ENCODE results near the gene NEK5.
"Not testable (repeated sequence)": the region's sequence is repeated elsewhere in the genome, so short reads cannot be mapped to it uniquely, and the experiment has no call there.

The NEK5 gene

DNA sequence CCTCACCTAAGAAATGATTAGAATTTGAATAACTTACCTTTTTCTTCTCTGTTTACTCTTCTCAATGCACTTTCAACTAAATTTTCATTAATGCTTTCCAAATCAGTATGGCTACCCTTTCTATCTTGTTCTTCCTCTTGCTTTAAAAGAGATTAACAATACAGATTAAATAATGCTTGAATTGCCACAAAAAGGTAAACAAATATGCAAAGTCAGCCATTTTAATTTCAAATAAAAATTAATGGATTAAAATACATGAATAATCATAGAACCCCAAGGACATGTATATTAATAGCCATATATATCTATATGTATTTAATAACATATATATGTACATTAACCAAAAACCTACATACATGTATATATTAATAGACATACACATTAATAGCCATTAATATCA is 7.9 kb upstream of the NEK5 start:
- DNase-seq = no peak

DNA sequence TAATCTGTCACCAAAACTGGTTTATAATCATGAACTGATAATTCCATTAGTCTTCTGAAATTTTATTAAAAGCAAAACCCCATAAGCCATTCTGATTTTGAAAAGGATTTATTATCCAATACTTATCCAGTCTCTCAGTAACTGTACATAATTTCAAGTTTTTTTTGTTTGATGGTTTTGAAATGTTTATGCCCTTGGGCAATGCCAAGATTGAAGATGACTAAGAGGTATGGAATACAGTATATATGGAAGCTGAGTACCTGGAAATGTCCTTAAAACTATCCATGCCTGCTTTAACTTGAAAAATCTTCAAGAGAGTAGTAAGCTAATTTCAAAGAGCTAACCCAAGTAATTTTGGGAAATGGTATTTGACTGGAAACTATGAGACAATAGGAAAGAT is 1.8 kb upstream of the NEK5 start:
- DNase-seq = no peak

DNA sequence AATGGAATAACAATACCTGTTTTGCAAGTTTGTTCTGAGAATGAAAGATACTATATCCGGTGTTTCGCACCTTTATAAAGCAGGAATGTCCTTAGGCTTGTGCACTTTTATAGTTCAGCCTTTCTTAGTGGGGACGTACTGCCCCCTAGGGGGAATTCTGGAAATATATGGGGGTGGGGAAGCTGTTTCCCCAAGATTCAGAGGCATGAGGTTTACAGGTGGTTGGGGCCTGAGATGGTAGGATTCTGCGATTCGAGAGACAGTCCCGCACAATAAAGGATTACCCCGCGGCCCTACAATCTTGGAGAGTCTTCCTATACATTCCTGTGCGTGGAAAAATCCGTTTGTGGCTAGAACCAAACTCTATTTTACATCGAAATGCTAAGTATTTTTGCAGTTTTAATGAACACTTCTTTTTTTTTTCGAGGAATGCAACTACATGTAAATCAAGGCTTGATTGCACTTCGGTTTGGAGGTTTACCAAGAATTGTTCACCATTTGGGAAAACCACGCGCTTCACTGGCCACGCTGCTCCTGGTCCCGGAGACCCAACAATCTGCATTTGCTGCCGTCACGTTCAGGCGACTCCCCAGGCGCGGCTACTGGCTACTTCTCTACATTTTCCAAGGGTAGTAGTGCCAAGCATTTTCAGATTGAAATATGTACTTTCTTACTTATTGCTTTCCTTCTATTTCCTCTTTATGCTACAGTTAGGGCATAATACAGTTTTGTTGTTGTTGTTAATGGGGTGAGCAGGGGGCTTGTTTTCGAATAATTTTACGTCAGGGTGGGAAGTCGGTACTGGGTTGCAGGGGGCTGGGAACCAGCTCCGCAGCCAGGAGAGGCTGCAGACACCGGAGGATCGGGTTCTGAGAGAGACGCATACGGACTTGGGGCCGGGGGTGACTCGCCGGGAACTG is 830 bp downstream of the NEK5 start:
- DNase-seq = peak; percentile 70

DNA sequence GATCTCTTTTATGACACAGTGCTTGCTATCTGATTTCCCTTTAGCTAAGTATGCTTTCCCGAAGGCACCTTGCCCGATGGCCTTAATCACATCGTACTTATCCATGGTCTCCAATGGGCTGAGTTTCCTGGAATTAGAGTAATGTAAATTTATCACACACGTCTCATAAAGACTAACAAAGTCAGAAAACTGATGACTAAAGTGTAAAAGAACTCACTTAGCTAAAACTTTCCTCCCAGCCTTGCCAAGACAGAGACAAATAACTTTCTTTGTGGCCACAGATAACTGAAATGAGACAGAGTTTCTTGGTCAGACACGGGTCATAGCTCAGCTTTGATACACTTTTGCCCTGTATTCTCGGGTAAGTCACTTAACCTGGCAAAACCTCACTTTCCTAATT is 1.5 kb downstream of the NEK5 start:
- no peak for DNase-seq

DNA sequence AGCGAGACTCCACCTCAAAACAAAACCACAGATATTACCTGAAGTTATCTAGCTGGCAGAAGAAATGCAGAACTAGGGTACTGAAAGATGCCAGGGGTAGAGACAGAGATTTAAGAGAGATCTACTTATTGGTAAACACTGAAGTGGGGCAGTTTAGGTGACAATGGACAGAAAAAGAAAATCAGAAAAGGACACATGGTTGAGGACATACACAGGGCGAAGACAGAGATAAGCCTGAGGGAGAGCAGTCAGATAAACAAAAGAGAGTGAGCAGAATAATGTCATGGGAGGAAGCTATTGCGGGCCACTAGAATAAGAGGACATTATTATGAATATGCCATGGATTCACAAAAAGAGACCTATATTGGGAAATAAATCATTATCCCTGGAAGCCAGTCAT is 3.3 kb downstream of the NEK5 start:
- DNase-seq = no peak

DNA sequence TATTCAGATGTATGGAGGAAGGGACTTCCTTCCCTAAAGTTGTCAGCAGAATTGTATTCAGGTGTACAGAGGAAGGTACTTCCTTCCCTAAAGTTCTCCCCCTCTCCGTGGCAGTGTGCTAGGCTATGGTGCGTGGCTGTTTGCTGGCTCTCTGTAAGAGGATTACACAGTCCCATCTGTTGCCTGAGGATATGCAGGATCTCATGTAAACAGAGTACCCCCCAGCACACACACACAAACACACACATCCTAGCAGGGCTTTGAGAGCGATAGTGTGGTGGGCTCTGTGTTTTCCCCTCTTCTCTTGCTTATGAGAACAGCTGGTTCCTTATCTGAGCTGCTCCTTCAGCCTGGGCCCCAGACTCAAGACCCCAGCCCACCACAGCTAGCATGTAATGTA is 10.3 kb downstream of the NEK5 start:
- DNase-seq = no peak

DNA sequence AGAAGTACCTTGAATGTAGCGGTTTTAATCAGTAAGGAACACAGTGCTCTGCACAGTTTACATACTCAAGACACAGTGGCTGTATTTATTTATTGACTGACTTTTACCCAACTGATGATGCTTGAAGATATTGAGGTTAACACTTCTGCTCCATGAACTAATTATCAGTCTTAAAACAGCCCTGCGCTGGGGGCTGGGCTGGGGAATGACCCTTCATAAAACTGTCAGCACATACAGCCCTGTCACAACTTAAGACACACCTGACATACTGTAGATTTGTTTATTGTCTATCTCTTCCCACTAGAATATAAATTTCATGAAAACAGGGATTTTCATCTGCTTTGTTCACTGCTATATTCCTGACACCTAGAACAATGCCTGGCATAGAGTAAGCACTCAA is 10.8 kb downstream of the NEK5 start:
- DNase-seq = no peak

DNA sequence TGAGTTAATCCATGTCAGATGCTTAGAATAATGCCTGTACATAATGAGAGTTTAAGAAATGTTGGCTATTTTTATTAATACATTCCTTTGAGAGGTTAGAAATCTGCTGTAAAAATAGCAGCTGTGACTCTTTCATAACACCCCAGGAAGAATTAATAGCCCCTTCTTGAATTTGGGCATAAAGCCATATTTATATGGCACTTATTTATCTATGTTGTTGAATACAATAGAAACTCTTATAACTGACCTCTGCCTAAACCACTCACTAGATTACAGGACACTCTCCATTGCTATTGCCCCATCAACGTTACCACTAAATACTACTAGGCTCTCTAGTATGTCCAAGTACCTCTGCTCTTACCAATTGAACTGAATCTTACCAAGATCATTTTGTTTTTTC is 16.3 kb downstream of the NEK5 start:
- no peak for DNase-seq

DNA sequence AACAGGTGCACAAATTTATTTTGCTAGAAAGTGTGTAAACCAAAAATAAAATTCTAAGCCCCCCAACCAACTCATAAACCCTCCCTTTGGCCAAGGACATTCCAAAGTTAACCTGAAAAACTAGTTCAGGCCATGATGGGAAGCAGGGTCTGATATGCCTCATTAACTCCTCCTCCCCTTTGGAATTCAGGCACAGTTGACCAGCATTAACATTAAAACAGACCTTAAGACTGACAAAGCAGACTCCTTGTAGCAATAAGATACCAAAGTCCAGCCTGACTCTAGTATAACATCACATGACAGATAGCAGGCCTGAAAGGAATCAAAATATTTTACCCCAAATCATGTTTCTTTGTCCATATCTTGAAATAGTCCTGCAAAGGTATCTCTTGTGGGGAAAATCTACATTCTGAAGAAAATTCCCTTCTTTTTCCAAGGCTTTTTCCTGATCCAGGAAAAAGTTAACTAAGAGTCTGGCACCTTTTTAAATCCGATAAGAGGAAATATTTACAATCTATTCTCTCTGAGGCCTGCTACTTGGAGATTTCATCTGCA is 19.7 kb downstream of the NEK5 start:
- DNase-seq = no peak

DNA sequence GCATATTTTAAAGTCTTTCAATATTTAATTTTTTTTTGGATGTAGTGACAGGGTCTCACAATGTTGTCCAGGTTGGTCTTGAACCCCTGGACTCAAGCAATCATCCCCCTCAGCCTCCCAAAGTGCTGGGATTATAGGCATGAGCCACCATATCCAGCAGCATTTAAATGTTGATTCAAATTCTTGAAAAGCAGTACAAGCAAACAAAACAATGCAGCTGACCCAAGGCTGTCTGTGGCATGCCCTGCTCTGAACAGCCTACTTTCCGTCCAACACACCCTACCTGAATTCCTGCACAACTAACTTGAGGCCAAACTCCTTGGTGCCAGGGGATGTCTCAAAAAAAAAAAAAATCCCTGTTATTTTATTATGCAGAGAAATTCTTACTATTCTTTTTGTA is 23.0 kb downstream of the NEK5 start:
- DNase-seq = no peak

DNA sequence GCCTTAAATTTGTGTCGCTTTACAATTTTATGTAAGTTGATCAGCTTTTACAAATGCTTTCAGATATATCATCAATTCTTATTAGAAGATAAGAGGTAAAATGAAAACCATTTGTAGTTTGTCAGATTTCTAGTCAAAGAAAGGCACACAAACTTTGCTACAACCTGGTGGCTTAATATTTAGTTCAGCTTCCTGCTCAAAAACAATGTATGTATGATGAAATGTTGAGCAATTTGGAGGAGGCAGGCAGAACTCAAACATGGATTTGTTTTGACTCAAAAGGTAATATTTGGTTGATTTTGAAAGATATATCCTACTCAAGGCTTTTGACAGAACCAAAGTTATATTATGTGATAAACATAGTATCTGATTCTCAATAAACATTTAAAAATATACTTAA is 24.2 kb downstream of the NEK5 start:
- no peak for DNase-seq

DNA sequence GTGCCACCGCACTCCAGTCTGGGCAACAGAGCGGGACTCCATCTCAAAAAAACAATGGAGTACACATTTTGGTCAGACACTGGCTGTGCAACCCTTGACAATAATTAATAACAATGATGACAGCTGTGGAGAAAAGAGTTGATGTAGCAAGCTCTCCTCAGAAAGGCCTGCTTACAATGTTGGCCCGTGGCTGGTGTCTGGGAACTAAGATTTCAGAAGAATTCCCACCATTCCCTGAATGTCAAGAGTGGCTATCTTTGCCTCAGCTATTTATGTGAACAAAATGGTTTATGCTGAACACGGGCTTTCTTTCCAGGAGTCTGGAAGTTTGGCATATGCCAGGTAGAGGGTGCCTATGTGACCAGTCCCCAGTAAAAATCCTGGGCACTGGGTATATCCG is 25.5 kb downstream of the NEK5 start:
- DNase-seq = no peak

DNA sequence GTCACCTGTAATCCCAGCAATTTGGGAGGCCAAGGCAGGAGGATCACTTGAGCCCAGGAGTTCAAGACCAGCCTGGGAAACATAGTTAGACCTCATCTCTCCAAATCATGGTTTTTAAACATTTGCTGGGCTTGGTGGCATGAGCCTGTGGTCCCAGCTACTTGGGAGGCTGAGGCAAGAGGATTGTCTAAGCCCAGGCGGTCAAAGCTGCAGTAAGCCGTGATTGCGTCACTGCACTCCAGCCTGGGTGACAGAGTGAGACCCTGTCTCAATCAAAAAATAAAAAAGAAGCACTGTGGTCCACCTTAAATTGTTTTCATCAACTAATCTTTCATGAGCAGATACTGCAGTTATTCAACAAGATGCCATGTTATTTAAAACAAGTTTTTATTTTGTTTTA is 26.4 kb downstream of the NEK5 start:
- DNase-seq = not testable (repeated sequence)

DNA sequence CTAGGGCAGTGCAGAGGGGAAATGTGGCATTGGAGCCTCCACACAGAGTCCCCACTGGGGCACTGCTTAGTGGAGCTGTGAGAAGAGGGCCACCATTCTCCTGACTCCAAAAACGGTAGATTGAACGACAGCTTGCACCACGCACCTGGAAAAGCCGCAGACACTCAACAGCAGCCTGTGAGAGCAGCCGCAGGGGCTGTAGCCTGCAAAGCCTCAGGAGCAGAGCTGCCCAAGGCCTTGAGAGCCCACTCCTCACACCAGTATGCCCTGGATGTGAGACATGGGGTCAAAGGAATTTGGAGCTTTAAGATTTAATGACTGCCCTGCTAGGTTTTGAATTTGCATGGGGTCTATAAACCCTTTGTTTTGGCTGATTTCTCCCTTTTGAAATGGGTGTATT is 31.7 kb downstream of the NEK5 start:
- DNase-seq = no peak

DNA sequence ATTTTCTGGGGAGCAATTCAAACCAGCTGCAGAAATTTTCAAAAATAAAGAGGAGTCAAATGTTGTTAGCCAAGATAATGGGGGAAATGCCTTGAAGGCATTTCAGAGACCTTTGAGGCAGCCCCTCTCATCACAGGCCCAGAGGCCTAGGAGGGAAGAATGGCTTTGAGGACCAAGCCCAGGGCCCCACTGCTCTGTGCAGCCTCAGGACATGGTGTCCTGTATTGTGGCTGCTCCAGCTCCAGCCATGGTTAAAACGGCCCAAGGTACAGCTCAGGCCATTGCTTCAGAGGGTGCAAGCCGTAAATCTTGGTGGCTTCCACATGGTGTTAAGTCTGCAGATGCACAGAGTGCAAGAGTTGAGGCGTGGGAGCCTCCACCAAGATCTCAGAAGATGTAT is 32.1 kb downstream of the NEK5 start:
- no peak for DNase-seq

DNA sequence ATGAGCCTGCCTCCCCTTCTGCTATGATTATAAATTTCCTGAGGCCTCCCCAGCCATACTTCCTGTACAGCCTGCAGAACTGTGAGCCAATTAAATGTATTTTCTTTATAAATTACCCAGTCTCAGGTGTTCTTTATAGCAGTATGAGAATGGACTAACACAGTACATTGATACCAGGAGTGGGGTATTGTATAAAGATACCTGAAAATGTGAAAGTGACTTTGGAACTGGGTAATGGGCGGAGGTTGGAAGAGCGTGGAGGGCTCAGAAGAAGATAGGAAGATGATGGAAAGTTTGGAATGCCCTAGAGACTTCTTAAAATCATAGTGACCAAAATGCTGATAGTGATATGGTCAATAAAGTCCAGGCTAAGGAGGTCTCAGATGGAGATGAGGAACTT is 32.8 kb downstream of the NEK5 start:
- DNase-seq = no peak

DNA sequence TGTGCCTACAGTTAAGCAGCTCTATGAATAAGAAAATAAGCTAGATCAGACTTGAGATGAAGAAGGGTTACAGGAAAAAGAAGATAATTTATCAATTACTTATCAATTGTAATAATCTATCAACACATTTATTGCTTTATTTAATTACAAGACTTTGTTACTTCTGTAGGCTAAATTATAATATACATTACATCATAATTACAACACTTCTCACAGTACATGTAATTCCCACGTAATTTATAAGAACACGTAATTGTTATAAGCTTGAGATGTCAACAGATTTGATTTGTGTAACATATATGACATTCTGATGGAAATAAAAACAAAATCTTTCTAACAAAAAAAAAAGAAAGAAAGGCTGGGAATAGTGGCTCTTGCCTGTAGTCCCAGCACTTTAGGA is 36.8 kb downstream of the NEK5 start:
- DNase-seq = no peak

DNA sequence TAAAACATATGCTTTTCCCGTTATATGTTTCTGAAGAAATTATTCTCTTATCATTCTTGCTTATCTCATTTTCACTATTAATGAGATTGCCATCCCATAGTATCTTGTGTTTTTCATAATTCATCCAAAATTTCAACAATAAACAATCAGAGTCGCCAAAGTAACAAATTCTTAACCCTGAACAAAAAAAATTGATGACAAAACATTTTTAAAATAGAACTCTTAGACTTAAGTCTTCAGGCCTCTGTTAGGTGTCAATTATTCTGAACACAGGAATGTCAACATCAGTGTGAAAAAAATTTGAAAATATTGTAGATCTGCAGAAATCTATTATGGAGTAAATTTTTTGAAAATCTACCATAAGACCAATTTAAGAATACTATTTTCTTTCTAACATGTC is 37.4 kb downstream of the NEK5 start:
- DNase-seq = no peak

DNA sequence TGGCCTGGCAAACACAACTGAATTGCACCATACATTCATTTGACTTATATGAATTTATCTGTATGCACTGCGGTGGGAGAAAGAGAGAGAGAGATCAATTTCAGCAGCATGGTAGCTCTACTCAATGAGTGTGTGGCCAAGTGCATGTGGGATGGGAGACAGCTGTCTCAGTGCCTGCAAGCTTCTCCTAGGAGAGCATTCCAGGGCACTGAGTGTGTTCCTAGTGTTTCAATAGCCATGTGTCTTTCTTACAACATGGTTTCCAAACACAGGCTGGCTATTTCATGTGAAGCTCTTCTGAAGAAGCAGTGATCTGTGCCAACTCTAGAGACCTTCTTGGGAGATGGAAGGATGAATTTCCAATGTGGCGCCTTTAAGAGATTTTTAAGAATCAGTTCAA is 43.5 kb downstream of the NEK5 start:
- DNase-seq = no peak

DNA sequence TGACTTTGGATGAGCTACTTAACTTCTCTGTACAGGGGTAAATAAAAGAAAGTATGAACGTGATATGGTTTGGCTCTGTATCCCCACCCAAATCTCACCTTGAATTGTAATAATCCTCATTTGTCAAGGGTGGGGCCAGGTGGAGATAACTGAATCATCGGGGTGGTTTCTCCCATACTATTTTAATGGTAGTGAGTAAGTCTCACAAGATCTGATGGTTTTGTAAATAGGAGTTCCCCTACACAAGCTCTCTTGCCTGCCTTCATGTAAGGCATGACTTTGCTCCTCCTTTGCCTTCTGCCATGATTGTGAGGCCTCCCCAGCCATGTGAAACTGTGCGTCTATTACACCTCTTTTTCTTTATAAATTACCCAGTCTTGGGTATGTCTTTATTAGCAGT is 43.9 kb downstream of the NEK5 start:
- not testable (repeated sequence) for DNase-seq

DNA sequence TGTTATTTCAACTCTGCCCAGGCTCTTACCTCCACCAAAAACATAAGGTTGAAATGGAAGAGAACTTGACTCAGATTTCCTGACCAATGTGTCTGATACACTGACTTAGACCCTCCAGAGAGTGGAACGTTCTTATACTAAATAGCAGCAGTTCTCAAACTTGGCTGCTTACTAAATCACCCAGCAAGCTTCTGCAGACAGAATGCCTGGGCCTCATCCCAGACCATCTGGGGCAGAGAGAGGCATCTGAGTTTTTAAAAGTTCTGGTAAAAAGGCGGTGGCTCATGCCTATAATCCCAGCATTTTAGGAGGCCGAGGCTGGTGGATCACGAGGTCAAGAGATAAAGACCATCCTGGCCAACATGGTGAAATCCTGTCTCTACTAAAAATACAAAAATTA is 46.3 kb downstream of the NEK5 start:
- no peak for DNase-seq

DNA sequence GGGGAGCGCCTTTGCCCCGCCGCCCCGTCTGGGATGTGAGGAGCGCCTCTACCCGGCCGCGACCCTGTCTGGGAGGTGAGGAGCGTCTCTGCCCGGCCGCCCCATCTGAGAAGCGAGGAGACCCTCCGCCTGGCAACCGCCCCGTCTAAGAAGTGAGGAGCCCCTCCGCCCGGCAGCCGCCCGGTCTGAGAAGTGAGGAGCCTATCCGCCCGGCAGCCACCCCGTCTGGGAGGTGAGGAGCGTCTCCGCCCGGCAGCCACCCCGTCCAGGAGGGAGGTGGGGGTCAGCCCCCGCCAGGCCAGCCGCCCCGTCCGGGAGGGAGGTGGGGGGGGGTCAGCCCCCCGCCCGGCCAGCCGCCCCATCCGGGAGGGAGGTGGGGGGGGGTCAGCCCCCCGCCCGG is 49.0 kb downstream of the NEK5 start:
- DNase-seq = not testable (repeated sequence)

DNA sequence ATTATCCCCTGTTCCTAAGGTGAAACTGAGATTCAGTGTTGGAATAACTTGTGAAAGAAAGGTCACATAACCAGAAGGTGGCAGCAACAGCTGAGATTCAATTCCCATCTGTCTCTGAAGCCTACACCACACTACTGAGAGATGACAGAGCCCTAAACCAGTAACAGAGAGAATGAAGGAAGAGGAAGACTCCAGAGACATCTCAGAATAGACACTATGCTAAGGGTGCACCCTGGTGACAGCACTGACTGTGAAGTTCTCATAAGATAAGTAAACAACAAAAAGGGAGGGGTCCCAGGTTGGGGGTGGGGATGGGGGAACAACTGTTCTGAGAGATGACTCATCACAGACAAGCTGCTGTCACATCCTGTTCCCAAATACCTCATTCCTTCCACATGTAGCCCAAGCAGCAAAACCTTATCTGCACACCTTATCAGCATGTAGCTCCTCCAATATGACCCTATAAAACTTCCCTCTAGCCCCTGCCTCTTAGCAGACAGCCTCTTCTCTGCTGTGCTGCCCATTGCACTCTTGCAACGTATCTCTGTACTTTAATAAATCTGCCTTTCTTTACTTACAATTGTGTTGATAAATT is 57.8 kb downstream of the NEK5 start:
- DNase-seq = peak; percentile 13

DNA sequence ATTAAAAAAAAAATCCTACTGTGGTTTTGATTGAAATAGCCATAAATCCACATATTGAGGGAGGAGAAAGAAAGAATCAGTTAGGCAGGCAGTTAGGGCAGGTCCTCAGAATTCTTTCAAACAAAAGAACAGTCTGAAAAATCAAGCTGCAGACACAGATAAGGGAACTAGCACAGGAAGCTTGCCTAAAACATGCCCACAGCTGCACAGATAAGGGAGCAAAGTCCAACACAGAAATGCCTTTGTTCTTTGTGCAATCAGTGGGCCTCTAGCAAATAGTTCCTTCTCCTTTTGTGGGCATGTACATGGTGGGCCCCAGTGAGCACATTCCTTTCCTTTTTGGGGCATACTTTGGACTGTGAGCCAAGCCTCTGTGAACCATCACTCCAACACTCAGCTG is 61.6 kb downstream of the NEK5 start:
- no peak for DNase-seq

DNA sequence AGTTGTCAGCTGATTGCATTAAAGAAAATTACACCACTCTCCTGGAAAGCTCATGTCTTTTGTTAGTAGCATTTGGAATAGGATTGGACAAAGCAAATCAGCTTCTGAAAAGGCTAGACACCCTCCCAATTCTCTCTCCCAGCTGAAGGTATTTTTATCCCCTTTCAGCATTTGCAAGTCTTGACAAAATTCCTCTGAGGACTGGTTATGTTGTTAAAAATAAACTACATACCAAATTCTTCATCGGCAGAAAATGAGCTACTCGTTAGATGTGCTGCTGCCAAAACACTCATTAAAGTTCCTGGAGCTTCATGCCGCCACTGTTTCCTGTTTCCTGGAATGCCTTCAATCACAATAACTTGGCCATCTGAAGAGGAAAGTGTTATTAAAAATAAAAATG is 67.3 kb downstream of the NEK5 start:
- DNase-seq = no peak

All from CD4-positive, alpha-beta T cell treated with Interleukin-6 for 4 hours (primary cell).